Measurements from ENCODE around the gene BMP7.

BMP7 gene

GRCh38 chr20:57156011-57156729 lies 110.3 kb downstream of the BMP7 start:
- peaks cover 8% of the 10 kb centered on the region for H3K9me3 Mint-ChIP-seq
- H3K4me1 Mint-ChIP-seq: peaks cover 32% of the 10 kb centered on the region
- H3K27ac Mint-ChIP-seq: no peak overlapping the region
- no peak for TF ChIP-seq CTCF (IDR thresholded peaks at IDR 0.05; ENCODE audit: unreplicated experiment in 3 of 3)
- peaks cover 33% of the 10 kb centered on the region for H3K27me3 Mint-ChIP-seq (ENCODE audit: low read depth)
- no peaks in the 10 kb centered on the region for H3K36me3 Mint-ChIP-seq (ENCODE audit: low read depth)
- no peak overlapping the region for H3K4me3 Mint-ChIP-seq

DNA sequence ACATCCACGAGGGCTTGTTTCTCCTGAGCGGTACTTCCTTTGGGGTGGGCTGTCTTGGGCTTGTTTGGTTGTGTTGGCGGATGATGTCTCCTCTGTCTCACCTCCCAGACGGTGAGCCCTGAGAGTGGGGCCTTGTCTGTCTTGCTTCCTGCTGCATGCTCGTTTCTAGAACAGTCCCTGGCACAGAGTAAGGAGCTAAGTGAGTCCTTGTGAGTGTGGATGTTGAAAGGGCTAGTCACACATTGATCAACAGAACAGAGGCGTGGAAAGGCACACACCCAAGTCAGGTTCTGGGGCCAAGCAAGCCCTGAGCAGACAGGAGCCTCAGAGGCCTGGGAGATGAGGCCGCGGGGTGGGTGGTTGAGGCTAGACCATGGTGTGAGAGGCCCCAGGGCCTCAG lies 111.0 kb downstream of the BMP7 start:
- Mint-ChIP-seq H3K27me3 (ENCODE audit: low read depth) (peaks cover 28% of the 10 kb centered on the region), H3K9me3 (peaks cover 8% of the 10 kb centered on the region), H3K27ac (no peak overlapping the region), H3K4me1 (peaks cover 32% of the 10 kb centered on the region), H3K36me3 (ENCODE audit: low read depth) (no peaks in the 10 kb centered on the region), H3K4me3 (no peak overlapping the region)
- no peak for TF ChIP-seq CTCF (IDR thresholded peaks at IDR 0.05; ENCODE audit: unreplicated experiment in 3 of 3)

DNA sequence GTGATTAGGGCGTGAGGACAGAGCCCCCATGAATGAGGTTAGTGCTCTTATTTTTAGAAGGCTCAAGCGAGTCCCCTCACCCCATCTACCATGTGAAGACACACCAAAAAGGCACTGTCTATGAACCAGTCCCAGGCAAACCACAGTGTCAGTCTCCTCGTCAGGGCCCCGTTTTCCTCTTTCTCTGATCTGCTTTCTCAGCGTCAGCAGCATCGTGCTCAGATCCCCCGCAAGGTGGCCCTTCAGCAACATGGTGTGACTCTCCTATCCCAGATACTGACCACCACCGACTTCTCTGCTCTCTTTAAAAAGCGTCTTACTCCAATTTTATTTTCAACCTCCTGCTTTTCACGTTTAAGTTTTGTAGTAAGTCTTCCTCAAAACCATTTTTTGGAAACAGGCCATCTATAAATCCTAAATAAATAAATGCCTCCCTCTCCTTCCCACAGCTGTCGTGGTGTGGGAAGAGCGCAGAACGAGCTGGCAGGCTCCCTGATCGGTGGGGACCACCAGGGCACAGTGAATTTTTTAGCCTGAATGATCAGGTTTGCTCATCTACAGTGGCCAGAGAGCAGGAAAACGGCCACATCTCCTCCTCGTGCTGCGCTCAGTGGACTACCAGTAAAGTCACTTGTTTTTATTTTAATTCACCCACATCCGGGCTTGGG lies 113.1 kb downstream of the BMP7 start:
- Mint-ChIP-seq H3K4me3 (peak overlapping the region in 1 of 3 experiments; percentile 3), H3K36me3 (ENCODE audit: low read depth) (no peaks in the 10 kb centered on the region), H3K27me3 (ENCODE audit: low read depth) (peaks cover 31% of the 10 kb centered on the region), H3K4me1 (peaks cover 39% of the 10 kb centered on the region), H3K27ac (peak overlapping the region; percentile 10 to 18 (median 16)), H3K9me3 (peaks cover 8% of the 10 kb centered on the region)
- TF ChIP-seq CTCF (IDR thresholded peaks at IDR 0.05; ENCODE audit: unreplicated experiment in 3 of 3): no peak

- TF ChIP-seq CTCF (IDR thresholded peaks at IDR 0.05; ENCODE audit: unreplicated experiment in 3 of 3): no peak
- Mint-ChIP-seq H3K4me1 (peaks cover 44% of the 10 kb centered on the region), H3K36me3 (ENCODE audit: low read depth) (no peaks in the 10 kb centered on the region), H3K4me3 (no peak overlapping the region), H3K9me3 (peaks cover 8% of the 10 kb centered on the region), H3K27ac (no peak overlapping the region), H3K27me3 (ENCODE audit: low read depth) (peaks cover 34% of the 10 kb centered on the region)
These were observed 113.9 kb downstream of the BMP7 start for GRCh38 chr20:57152557-57152956.

DNA sequence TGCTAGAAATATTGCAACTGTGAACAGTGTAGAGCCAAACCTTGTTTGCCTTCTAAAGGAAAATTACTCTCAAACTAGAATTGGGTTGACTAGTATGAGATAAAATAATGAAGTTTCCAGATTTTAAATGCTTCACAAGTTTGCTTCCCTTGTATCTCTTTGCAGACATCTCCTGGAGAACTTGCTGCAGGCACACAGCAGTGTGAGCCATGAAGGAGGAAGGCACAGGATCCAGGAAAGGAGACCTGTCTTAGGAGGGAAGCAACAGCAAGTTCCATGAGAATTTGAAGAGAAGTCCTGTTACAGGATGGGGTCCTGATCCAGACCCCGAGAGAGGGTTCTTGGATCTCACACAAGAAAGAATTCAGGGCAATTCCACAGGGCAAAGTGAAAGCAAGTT lies 115.9 kb downstream of the BMP7 start:
- Mint-ChIP-seq H3K27me3 (ENCODE audit: low read depth) (peaks cover 33% of the 10 kb centered on the region), H3K4me1 (peaks cover 29% of the 10 kb centered on the region), H3K9me3 (peaks cover 11% of the 10 kb centered on the region), H3K36me3 (ENCODE audit: low read depth) (no peaks in the 10 kb centered on the region), H3K27ac (no peak overlapping the region), H3K4me3 (no peak overlapping the region)
- TF ChIP-seq CTCF (IDR thresholded peaks at IDR 0.05; ENCODE audit: unreplicated experiment in 3 of 3): no peak

DNA sequence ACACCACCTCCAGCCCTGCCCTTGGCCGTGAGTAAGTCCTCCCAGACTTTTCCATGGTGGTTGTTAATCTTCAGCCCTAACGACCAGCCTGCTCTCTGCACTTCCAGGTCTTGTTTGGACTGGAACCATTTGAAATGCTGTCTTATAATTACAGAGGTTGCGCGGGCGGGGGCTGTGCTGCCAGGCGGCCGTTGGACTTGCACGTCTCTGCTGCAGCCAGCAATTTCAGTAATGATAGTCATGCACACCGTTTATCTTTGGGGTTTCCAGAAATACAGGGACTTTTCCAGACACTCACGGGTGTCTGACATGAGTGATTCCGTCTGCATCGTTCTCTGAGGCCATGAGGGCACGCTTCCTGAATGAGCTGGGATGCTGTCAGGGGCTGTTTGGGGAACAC lies 118.2 kb downstream of the BMP7 start:
- Mint-ChIP-seq H3K27ac (no peak overlapping the region), H3K36me3 (ENCODE audit: low read depth) (no peaks in the 10 kb centered on the region), H3K27me3 (ENCODE audit: low read depth) (peaks cover 34% of the 10 kb centered on the region), H3K4me3 (no peak overlapping the region), H3K9me3 (peaks cover 8% of the 10 kb centered on the region), H3K4me1 (peaks cover 17% of the 10 kb centered on the region)
- TF ChIP-seq CTCF (IDR thresholded peaks at IDR 0.05; ENCODE audit: unreplicated experiment in 3 of 3): no peak
